ENCODE data around the gene POU2AF2.
"Not testable (repeated sequence)": the region's sequence is repeated elsewhere in the genome, so short reads cannot be mapped to it uniquely, and the experiment has no call there.

Gene POU2AF2

GRCh38 chr11:111250936-111251335 is 5.4 kb downstream of the POU2AF2 start:
- H3K4me3 ChIP-seq (ENCODE audit: low read length): no peak overlapping the region
- DNase-seq (ENCODE audit: low read depth, low spot score): no peak

GRCh38 chr11:111253131-111253530 is 7.6 kb downstream of the POU2AF2 start:
- no peak for DNase-seq (ENCODE audit: low read depth, low spot score)
- H3K4me3 ChIP-seq (ENCODE audit: low read length): no peak overlapping the region

- no peak for DNase-seq (ENCODE audit: low read depth, low spot score)
- H3K4me3 ChIP-seq (ENCODE audit: low read length): no peak overlapping the region
These were observed 8.1 kb downstream of the POU2AF2 start for GRCh38 chr11:111253630-111254029.

- DNase-seq (ENCODE audit: low read depth, low spot score): no peak
- no peak overlapping the region for H3K4me3 ChIP-seq (ENCODE audit: low read length)
These were observed 12.5 kb downstream of the POU2AF2 start for GRCh38 chr11:111258046-111258445.

GRCh38 chr11:111259896-111260295 is 14.4 kb downstream of the POU2AF2 start:
- no peak for DNase-seq (ENCODE audit: low read depth, low spot score)
- no peak overlapping the region for H3K4me3 ChIP-seq (ENCODE audit: low read length)

GRCh38 chr11:111260811-111261210 is 15.3 kb downstream of the POU2AF2 start:
- DNase-seq (ENCODE audit: low read depth, low spot score): peak; percentile 53
- H3K4me3 ChIP-seq (ENCODE audit: low read length): no peak overlapping the region

- no peak for DNase-seq (ENCODE audit: low read depth, low spot score)
- H3K4me3 ChIP-seq (ENCODE audit: low read length): no peak overlapping the region
These were observed 19.1 kb downstream of the POU2AF2 start for GRCh38 chr11:111264646-111265045.

- DNase-seq (ENCODE audit: low read depth, low spot score): no peak
- no peak overlapping the region for H3K4me3 ChIP-seq (ENCODE audit: low read length)
These were observed 19.9 kb downstream of the POU2AF2 start for GRCh38 chr11:111265421-111265820.

GRCh38 chr11:111268303-111268702 is 22.8 kb downstream of the POU2AF2 start:
- not testable (repeated sequence) for H3K4me3 ChIP-seq (ENCODE audit: low read length); DNase-seq (ENCODE audit: low read depth, low spot score)

- no peak overlapping the region for H3K4me3 ChIP-seq (ENCODE audit: low read length)
- DNase-seq (ENCODE audit: low read depth, low spot score): no peak
These were observed 23.8 kb downstream of the POU2AF2 start for GRCh38 chr11:111269146-111269868.

GRCh38 chr11:111272420-111272819 is 26.9 kb downstream of the POU2AF2 start:
- no peak overlapping the region for H3K4me3 ChIP-seq (ENCODE audit: low read length)
- DNase-seq (ENCODE audit: low read depth, low spot score): no peak

- no peak overlapping the region for H3K4me3 ChIP-seq (ENCODE audit: low read length)
- no peak for DNase-seq (ENCODE audit: low read depth, low spot score)
These were observed 37.1 kb downstream of the POU2AF2 start for GRCh38 chr11:111282562-111283075.

- DNase-seq (ENCODE audit: low read depth, low spot score): no peak
- H3K4me3 ChIP-seq (ENCODE audit: low read length): no peak overlapping the region
These were observed 38.5 kb downstream of the POU2AF2 start for GRCh38 chr11:111283945-111284481.

- no peak for DNase-seq (ENCODE audit: low read depth, low spot score)
- H3K4me3 ChIP-seq (ENCODE audit: low read length): no peak overlapping the region
These were observed 39.9 kb downstream of the POU2AF2 start for GRCh38 chr11:111285189-111286091.

- H3K4me3 ChIP-seq (ENCODE audit: low read length): no peak overlapping the region
- DNase-seq (ENCODE audit: low read depth, low spot score): no peak
These were observed 46.2 kb downstream of the POU2AF2 start for GRCh38 chr11:111291764-111292163.

- not testable (repeated sequence) for H3K4me3 ChIP-seq (ENCODE audit: low read length); DNase-seq (ENCODE audit: low read depth, low spot score)
These were observed 46.9 kb downstream of the POU2AF2 start for GRCh38 chr11:111292408-111292807.

- no peak overlapping the region for H3K4me3 ChIP-seq (ENCODE audit: low read length)
- no peak for DNase-seq (ENCODE audit: low read depth, low spot score)
These were observed 50.7 kb downstream of the POU2AF2 start for GRCh38 chr11:111296196-111296595.

GRCh38 chr11:111297696-111298095 is 52.2 kb downstream of the POU2AF2 start:
- DNase-seq (ENCODE audit: low read depth, low spot score): no peak
- no peak overlapping the region for H3K4me3 ChIP-seq (ENCODE audit: low read length)

GRCh38 chr11:111298413-111299100 is 53.0 kb downstream of the POU2AF2 start, which contains the start of gene POU2AF3:
Gene POU2AF3, plus strand, starts transcription at chr11:111298546. Its CDS starts 36 bp downstream, at chr11:111298582.
- no peak within 1 kb of the TSS for H3K4me3 ChIP-seq (ENCODE audit: low read length)
- DNase-seq (ENCODE audit: low read depth, low spot score): no peak
